Measurements from ENCODE around the gene EMILIN1.
"Not testable (repeated sequence)": the region's sequence is repeated elsewhere in the genome, so short reads cannot be mapped to it uniquely, and the experiment has no call there.

EMILIN1 gene

DNA sequence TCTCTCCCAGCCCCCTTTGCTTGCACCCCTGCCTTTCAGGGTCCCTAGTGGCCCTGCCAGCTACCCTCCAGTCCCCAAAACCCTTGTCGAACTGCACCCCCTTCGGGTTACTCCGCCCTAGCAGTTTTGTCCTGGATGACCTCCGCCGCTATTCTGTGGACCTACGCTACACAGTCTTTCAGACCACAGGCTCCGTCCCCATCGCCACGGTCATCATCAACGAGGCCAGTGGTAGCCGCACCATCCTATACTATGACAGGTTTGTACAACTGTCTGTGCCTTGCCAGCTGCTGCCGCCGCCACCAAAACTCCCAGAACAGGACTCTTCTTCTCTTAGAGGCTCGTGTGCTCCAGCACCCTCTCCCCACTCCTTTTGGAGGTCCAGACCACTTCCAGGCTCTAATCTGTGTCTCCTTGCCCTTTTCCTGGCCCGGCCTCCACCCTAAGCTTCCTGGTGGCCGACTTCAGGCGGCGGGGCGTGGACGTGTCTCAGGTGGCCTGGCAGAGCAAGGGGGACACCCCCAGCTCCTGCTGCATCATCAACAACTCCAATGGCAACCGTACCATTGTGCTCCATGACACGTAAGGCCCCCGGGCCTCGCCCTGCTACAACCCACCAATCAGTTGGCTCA is 16.1 kb downstream of the EMILIN1 start:
- DNase-seq (ENCODE audit: low spot score) = no peak

DNA sequence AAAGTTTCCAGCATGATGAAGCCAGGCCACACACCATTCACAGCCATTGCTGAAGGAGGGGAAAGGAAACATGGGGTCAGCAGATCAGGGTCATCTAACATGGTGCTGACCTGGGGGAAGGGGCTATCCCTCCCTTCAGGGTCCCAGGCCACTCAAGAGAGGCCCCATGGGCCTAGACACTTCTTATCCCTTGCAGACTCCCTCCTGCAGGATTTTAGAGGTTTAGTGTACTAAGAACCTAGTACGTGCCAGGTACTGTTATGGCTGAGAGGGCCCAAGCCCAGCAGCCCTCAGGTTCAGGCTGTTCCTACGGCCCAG is 17.0 kb downstream of the EMILIN1 start:
- no peak for DNase-seq (ENCODE audit: low spot score)

DNA sequence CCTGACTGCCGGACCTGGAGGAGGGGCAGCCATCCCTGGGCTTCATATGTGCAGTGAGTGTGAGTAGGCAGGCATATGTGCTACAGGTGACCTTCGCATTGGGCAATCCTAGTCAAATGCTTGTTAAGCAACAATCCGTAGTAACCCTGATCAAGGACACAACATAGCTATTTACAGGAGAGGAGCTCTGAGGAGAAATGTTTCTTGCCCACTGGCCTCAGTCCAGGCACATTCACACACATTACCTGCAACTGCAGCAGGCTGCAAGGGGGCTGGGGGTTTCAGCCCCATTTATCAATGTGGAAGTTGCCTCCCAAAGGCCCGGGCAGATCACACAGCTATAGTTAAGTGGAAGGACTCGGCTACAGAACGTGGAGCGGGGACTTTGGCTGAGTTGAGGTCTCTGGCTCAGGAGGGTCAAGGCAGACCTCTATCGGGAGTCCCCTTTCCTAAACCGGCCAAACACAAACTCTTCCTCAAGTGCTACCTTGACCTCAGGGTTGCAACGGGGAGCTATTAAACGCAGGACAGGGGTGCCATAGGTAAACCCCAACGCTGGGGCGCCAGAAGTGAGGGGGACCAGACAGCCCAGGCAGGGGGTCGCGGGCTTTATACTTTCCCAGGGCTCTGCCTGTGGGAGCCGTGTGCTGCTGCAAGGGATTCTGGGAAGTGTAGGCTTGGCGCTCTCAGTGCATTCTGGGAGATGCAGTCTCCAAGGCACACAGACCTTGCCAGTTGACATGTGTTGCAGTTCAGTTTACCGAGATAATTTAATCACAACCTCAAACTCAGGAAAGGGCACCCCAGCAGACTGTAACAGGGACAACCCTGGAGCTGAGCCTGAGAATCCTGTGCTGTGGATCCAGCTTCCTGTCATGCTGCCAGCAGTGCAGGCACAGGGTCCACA is 17.6 kb downstream of the EMILIN1 start:
- DNase-seq (ENCODE audit: low spot score) = peak; percentile 52

DNA sequence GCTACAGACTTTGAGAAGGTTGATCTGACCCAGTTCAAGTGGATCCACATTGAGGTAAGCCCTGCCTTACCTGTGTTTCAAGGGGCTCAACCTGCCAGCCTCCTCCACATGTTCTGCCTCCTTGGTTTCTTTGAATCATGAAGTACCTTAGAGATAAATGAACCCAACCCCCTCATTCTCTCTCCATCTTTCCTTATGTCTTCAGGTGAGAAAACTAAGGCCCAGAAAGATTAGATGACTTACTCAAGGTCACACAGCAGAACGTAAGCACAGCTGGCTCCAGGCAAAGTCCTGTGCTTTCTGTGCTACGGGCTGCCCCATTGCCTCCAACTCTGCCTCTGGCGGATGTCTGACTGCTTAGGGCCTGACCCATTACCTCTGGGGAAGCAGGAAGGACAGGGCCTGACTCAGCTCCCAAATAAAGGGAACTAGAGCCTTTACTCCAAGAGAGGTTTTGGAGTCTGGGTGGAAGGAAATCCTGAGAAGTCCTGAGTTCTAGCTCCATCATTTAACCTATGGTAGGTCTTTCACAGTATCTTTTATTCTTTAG is 18.4 kb downstream of the EMILIN1 start:
- no peak for DNase-seq (ENCODE audit: low spot score)

DNA sequence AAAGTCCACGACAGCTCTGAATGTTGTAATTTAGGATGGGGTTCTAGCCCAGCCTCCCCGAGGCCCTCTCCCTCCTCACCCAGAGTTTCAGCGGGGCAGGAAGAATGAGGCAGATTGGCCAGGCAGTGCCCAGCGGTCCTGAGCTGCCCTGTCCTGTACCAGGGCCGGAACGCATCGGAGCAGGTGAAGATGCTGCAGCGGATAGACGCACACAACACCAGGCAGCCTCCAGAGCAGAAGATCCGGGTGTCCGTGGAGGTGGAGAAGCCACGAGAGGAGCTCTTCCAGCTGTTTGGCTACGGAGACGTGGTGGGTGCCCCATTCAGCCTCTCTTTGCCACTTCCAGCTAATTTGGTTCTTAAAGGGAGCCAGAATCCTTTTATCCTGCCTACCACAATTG is 18.9 kb downstream of the EMILIN1 start:
- no peak for DNase-seq (ENCODE audit: low spot score)

DNA sequence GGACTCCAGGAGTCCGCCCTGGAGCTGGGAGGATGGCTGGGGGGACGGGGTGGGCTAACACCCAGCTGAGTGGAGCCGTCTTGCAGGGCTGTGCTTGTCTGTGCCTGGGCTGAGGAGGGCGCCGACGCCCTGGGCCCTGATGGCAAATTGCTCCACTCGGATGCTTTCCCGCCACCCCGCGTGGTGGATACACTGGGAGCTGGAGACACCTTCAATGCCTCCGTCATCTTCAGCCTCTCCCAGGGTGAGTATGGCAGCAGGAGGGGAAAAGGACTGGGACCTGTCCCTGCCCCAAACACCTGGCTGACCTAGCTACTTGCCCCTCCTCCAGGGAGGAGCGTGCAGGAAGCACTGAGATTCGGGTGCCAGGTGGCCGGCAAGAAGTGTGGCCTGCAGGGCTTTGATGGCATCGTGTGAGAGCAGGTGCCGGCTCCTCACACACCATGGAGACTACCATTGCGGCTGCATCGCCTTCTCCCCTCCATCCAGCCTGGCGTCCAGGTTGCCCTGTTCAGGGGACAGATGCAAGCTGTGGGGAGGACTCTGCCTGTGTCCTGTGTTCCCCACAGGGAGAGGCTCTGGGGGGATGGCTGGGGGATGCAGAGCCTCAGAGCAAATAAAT is 21.0 kb downstream of the EMILIN1 start:
- no peak for DNase-seq (ENCODE audit: low spot score)

DNA sequence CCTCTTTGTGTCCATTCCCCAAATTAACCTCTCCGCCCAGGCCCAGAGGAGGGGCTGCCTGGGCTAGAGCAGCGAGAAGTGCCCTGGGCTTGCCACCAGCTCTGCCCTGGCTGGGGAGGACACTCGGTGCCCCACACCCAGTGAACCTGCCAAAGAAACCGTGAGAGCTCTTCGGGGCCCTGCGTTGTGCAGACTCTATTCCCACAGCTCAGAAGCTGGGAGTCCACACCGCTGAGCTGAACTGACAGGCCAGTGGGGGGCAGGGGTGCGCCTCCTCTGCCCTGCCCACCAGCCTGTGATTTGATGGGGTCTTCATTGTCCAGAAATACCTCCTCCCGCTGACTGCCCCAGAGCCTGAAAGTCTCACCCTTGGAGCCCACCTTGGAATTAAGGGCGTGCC is 21.6 kb downstream of the EMILIN1 start:
- DNase-seq (ENCODE audit: low spot score) = no peak

DNA sequence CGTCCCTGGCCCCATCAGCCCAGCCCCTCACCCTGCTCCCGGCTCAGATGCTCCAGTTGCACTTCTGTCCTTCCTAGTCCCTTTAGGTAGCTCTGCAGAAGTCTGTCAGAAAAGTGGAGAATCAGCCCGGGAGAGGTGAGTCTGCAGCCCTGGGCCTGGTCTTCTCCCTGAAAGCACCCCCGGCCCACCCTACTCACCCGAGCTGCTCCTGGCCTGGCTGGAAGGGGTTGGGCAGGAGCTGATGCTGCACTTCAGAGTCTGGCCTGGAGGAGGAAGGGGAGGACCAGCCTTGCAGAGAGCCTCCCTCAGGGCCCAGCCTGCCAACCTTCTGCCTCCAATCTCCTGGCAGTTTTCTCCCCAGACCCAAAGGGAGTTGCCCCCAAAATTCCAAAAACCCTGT is 23.9 kb downstream of the EMILIN1 start:
- DNase-seq (ENCODE audit: low spot score) = no peak

DNA sequence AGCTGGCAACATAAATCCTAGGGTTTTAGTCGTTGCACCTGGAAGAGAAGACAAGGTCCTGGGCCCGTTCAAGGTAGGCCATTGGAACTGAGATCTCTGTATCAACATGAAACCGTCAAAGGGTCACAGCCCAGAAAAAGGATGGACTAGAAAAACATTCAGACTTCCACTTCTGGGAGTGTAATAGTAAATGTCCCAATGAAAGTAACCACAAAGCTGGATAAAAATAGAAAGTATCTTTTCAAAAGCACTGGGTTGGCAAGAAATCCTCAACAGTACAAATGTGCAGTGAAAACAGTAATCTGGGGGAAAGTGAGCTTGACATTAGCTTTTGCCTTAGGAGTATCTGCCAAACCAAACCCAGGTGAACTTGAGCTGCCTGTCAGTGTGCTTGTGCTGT is 27.6 kb downstream of the EMILIN1 start:
- no peak for DNase-seq (ENCODE audit: low spot score)

DNA sequence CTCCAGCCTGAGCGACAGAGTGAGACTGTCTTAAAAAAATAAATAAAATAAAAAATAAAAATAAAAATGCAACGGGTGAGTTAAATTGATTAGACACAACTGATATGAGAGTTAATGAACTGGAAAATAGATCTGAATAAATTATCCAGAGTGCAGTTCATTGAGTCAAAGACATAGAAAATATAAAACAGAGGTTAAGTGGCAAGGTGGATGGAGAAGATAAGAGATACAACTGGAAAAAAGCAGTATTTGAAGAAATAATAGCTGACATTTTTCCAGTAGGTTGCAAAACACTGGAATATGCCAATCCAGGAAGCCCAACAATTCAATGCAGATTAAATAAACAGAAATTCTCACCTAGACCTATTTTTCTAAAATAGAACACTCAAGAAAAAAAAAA is 29.8 kb downstream of the EMILIN1 start:
- no peak for DNase-seq (ENCODE audit: low spot score)

DNA sequence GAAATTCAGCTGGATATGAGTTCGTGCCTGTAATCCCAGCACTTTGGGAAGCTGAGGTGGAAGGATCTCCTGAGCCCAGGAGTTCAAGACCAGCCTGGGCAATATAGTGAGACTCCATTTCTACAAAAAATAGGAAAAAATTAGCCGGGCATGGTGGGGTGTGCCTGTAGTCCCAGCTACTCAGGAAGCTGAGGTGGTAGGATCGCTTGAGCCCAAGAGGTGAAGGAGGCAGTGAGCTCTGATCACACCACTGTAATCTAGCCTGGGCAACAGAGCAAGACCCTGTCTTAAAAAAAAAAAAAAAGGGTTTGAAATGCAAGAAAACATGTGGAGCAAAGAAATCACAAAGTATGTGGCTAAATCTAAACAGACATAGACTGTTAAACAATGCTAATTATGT is 30.7 kb downstream of the EMILIN1 start:
- no peak for DNase-seq (ENCODE audit: low spot score)

DNA sequence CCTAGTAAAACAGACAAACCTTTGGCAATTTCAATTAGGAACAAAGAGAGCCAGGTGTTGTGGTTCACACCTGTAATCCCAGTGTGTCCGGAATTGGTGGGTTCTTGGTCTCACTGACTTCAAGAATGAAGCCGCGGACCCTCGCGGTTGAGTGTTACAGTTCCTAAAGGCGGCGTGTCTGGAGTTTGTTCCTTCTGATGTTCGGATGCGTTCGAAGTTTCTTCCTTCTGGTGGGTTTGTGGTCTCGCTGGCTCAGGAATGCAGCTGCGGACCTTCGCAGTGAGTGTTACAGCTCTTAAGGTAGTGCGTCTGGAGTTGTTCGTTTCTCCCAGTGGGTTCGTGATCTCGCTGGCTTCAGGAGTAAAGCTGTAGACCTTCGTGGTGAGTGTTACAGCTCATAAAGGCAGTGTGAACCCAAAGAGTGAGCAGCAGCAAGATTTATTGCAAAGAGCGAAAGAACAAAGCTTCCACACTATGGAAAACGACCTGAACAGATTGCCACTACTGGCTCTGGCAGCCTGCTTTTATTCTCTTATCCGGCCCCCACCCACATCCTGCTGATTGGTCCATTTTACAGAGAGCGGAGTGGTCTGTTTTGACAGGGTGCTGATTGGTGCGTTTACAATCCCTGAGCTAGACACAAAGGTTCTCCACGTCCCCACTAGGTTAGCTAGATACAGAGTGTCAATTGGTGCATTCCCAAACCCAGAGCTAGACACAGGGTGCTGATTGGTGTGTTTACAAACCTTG is 32.4 kb downstream of the EMILIN1 start:
- not testable (repeated sequence) for DNase-seq (ENCODE audit: low spot score)

DNA sequence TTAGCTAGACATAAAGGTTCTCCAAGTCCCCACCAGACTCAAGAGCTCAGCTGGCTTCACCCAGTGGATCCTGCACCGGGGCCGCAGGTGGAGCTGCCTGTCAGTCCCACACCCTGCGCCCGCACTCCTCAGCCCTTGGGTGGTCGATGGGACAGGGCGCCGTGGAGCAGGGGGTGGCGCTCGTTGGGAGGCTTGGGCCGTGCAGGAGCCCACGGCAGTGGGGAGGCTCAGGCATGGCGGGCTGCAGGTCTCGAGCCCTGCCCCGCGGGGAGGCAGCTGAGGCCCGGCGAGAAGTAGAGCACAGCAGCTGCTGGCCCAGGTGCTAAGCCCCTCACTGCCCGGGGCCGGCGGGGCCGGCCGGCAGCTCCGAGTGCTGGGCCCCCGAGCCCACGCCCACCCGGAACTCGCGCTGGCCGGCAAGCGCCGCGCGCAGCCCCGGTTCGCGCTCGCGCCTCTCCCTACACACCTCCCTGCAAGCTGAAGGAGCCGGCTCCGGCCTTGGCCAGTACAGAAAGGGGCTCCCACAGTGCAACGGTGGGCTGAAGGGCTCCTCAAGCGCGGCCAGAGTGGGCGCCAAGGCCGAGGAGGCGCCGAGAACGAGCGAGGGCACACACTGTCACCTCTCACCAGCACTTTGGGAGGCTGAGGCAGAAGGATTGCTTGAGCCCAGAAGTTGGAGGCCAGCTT is 33.1 kb downstream of the EMILIN1 start:
- DNase-seq (ENCODE audit: low spot score) = not testable (repeated sequence)

DNA sequence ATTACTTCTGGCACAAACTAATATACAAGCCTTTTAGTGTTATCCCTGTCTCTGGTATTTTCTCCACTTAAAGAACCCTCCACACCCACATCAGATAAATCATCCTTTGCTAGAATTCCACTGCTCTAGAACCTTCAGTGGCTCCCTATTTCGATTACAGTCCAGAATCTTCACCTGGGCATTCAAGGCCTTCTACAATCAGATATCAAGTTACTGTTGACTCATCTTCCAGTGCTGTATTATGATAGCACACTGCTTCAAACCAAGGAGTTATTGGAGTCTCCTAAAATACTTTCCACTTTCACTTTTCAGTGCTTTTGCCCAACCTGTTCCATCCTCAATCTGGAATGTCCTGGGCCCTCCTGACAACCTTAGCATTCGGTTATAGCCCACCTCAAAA is 37.1 kb downstream of the EMILIN1 start:
- no peak for DNase-seq (ENCODE audit: low spot score)

DNA sequence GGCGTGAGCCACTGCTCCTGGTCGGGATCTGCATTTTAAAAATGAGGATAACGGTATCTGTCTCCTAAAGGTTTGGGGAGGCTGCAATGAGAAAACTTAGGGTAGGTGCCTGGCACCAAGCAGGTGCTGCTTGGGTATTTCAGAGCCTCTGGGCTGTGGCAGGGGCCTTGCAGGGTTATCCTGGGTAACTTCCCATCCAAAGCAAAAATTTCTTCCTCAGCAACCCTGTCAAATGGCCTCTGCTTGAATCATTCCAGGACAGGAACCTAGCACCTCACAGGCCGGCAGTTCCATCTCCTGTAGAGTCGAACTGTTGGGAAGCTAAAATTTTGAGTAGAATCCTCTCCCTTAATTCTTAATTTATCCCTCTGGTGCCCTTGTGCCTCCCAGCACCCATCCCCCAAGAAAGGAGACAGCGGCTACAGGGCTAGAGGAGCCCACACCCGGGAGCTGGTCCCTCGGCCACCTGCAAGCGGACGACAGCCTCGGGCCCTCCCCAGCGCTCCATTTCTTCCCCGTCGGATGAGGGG is 39.6 kb downstream of the EMILIN1 start:
- no peak for DNase-seq (ENCODE audit: low spot score)

DNA sequence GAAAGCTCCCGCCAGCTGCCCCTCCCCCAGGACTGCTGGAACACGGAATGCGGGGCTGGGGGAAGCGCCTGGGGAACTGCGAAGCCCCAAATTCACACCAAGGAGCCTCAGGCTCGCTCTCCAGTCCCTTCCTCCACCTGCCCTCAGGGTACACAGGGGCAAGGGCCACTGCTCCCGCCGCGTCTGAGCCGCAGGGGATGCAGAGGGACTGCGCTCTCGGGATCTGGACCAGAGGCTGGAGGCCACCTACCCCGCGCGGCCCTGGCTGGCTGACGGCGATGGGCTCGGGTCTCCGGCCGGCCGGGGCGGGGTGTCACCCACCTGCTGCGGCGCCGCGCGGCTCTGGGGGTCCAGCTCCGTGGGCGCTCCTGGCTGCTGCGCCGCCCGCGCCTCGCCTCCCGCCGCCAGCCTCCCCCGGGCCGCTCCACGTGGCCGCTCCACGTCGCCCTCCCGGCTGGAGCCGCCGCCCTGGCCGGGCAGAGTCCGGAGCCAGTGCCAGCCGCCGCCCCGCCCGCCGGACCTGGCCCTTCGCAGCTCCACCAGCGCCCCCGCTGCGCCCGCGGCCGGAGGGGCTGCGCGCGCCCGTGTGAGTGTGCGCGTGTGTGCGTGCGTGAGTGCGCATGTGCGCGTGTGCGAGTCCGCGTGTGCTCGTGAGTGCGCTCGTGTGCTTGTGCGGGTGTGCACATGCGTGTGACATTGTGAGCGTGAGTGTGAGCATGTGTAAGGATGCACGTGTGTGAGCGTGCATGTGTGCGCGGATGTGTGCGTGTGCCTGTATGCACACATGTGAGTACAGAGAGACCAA is 40.3 kb downstream of the EMILIN1 start, which contains the start of gene CGREF1:
TSS of gene CGREF1 (minus strand) at position 604 of the 805 bp plus-strand sequence. CDS start 14,762 bp downstream, outside the sequence.
- no peak for DNase-seq (ENCODE audit: low spot score)

DNA sequence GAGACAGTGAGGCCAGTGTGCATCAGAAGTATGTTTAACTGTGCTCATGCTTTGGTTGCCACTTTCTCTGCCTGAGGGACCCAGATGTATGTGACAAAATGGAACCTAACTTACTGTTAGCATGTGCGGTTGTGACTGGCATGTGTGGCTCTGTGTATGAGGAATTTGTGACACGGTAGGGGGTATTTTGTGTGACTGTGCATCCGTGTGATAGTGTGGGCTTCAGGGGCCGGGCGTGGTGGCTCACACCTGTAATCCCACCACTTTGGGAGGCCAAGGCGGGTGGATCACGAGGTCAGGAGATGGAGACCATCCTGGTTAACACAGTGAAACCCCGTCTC is 40.9 kb downstream of the EMILIN1 start:
- not testable (repeated sequence) for DNase-seq (ENCODE audit: low spot score)

DNA sequence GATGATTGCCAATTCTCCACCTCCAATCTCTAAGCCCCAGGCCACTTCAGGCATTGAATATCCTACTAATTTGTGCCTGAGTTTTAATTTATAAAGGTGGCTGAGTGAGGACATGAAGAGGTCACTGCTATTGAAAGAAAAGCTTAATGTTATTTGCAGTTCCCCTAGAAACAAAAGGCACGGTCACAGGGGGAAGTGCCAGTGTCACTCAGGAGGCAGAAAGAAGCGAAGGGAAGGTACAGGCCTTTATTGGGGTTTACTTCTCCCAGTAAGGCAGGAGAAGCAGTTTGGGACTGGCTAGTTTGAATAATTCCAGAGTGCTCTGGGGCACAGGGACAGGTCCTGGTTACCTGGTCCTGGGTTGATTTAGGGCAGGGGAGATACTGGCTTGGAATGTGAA is 43.5 kb downstream of the EMILIN1 start:
- DNase-seq (ENCODE audit: low spot score) = no peak

DNA sequence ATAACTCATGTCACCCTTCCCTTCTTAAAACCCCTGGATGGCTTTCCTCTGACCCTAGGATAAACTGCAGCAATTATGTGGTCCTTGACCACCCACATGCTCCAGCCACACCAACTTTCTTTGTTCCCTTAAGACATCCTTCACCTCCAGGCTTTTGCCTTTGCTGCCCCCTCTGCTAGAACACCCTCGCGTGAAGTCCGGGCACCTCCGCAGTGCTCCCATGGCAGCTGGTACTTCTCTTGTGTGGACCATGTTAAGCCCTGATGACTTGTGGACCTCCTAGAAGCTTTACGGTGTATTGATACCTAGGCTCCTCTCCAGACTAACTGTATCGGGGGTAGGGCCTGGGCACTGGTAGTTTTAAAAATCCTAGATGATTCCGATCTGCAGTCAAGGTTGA is 44.4 kb downstream of the EMILIN1 start:
- DNase-seq (ENCODE audit: low spot score) = no peak

DNA sequence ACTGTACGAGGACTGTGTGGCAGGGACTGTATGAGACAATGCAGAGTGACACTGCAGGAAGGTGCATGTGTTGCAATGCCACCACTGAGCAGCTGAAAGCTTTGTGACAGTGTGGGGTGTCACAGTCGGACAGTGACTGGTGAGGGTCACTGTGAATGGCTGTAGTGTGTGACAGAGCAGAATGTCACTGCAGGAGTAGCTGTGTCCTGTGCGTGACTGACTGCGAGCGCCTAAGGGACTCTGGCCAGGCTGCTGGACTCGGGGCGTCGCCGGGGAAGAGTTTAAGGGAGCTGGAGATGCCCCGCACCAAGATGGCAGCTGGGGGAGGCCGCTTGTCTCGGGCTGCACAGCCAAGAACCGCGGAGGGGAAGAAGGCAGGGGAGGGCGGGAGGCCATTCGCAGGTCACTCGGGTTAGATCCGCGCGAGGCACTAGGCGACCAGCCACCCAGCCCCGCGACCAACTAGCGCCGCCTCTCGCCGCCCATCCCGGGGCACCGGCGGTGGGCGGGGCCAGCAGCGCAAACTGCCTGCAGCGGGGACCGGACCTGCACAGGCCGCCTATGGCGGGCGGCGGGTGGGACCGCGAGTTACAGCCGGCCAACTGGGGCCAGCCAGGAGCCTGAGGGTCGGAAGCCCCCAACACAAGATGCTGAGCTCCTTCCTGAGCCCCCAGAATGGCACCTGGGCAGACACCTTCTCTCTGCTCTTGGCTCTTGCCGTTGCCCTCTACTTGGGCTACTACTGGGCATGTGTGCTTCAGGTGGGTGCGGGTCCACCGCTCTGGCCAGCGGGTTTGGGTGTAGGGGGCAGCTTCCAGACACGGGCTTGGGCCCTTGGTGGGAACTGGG is 45.1 kb downstream of the EMILIN1 start, which contains the start of gene ABHD1:
TSS of gene ABHD1 (plus strand) at position 514 of the 849 bp plus-strand sequence. CDS start at position 648, 134 bp downstream.
- DNase-seq (ENCODE audit: low spot score) = peak; percentile 31

All from hematopoietic multipotent progenitor cell treated with erythropoietin and hydrocortisone succinate and interleukin-3 and kit ligand, for 15 days (in vitro differentiated cells).